Measurements from ENCODE around the gene PSPC1.

GRCh38 chr13:19661561-19661960 is 121.2 kb downstream of the PSPC1 start:
- TF ChIP-seq CTCF (IDR thresholded peaks at IDR 0.05; ENCODE audit: poor library complexity, severe bottlenecking), result no peak
- no peak for TF ChIP-seq MXI1 (conservative IDR thresholded peaks at IDR 0.05; ENCODE audit: poor library complexity, severe bottlenecking)
- TF ChIP-seq POLR2AphosphoS5 (IDR thresholded peaks at IDR 0.05), result no peak
- TF ChIP-seq RAD21 (conservative IDR thresholded peaks at IDR 0.05), result no peak
